ENCODE data around the gene CAP1. TPM values are rescaled to one million over a fixed set of nuclear protein-coding genes. Genes with fewer than 3 reads are reported as not detected.

Gene CAP1
- total RNA-seq, 2 donors from 2014 or later, result 315 to 409 TPM

DNA sequence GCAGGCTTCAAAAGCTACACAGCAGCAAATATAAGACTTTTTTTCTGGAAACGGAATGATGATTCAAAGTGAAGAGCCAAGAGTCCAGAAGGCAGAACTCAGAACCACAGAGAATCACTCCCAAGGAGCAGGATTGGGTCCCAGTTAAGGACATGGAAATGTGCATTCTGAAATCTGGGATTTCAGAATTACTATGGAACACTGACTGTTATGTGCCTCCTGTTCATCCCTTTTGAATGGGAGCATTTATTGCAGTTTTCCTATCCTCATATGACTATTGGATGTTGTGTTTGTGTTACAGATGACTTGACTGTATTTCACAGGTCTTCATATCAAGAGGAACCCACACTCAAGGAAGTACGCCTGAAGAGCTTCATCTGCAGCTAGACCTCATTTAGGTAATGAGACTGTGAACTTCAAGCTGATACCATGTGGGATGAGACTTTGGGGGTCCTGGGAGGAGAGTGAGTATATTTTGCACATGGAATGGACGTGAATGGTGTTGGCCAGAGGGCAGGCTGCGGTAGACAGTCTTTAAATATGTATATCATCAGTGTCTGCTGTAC, 17.1 kb upstream of the CAP1 start:
- DNase-seq (ENCODE audit: low spot score) (no peak), ATAC-seq (ENCODE audit: insufficient number of reproducible peaks, low FRiP score, low read depth) (no peak)
- TF ChIP-seq, protein P1, sequence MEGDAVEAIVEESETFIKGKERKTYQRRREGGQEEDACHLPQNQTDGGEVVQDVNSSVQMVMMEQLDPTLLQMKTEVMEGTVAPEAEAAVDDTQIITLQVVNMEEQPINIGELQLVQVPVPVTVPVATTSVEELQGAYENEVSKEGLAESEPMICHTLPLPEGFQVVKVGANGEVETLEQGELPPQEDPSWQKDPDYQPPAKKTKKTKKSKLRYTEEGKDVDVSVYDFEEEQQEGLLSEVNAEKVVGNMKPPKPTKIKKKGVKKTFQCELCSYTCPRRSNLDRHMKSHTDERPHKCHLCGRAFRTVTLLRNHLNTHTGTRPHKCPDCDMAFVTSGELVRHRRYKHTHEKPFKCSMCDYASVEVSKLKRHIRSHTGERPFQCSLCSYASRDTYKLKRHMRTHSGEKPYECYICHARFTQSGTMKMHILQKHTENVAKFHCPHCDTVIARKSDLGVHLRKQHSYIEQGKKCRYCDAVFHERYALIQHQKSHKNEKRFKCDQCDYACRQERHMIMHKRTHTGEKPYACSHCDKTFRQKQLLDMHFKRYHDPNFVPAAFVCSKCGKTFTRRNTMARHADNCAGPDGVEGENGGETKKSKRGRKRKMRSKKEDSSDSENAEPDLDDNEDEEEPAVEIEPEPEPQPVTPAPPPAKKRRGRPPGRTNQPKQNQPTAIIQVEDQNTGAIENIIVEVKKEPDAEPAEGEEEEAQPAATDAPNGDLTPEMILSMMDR (IDR thresholded peaks at IDR 0.05), result no peak

DNA sequence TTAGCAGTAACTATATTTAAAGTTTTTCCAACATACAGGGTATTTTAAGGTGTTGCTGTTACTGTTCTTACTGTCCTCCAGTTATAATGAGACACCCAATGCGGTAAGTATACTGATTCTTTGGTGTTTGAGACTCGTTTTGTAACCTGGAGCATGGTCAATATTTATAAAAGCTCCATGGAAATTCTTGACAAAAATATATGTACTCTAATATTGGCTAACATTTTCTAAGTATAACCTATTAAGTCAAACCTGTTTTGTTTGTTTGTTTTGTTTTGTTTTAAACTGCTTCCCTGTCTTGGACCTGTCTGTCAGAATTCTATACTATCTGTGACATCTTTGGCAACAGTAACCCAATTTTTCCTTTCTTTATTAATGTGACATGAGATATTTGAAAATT, 15.9 kb upstream of the CAP1 start:
- H3K9me3 ChIP-seq, result peaks cover 5% of the 10 kb centered on the region
- TF ChIP-seq, protein P1 (IDR thresholded peaks at IDR 0.05), result no peak
- H3K4me1 ChIP-seq (ENCODE audit: control insufficient read depth in 1 of 2, low read depth in 2 of 2), result no peaks in the 10 kb centered on the region
- no peaks in the 10 kb centered on the region for H3K36me3 ChIP-seq
- no peak overlapping the region for H3K4me3 ChIP-seq
- DNase-seq (ENCODE audit: low spot score) (no peak), ATAC-seq (ENCODE audit: insufficient number of reproducible peaks, low FRiP score, low read depth) (no peak)
- no peaks in the 10 kb centered on the region for H3K27me3 ChIP-seq (replicated peaks; ENCODE audit: insufficient read depth)
- H3K27ac ChIP-seq, result no peak overlapping the region

More for the DNA sequence above, 17.1 kb upstream of the CAP1 start:
- peaks cover 5% of the 10 kb centered on the region for H3K9me3 ChIP-seq
- no peaks in the 10 kb centered on the region for H3K27me3 ChIP-seq (replicated peaks; ENCODE audit: insufficient read depth)
- H3K27ac ChIP-seq, result no peak overlapping the region
- H3K36me3 ChIP-seq, result no peaks in the 10 kb centered on the region
- no peak overlapping the region for H3K4me3 ChIP-seq
- H3K4me1 ChIP-seq (ENCODE audit: control insufficient read depth in 1 of 2, low read depth in 2 of 2), result no peaks in the 10 kb centered on the region

DNA sequence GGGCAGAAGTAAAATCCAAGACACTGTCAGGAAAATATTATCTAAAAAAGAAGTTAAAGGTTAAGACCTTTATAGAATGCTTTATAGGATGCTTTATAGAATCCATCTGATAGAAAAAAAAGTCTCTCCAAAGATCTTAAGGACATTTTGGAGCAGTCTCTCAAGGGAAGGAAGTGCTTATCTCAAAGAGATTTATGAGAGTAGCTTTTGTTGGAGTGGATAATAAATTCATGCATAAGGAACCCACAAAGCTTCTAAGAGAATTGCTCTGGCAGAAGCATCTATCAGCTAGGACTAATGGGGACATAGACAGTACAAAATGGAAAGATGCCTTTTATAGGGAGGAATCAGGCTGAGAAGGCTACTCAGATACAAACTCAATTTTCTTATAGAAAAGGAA, 12.9 kb upstream of the CAP1 start:
- Histone ChIP-seq H3K36me3 (no peaks in the 10 kb centered on the region), H3K27me3 (replicated peaks; ENCODE audit: insufficient read depth) (no peaks in the 10 kb centered on the region), H3K4me3 (no peak overlapping the region), H3K27ac (no peak overlapping the region), H3K4me1 (ENCODE audit: control insufficient read depth in 1 of 2, low read depth in 2 of 2) (peaks cover 5 to 6% of the 10 kb centered on the region in 2 donors), H3K9me3 (peaks cover 5% of the 10 kb centered on the region)
- TF ChIP-seq, protein P1 (IDR thresholded peaks at IDR 0.05), result no peak
- ATAC-seq (ENCODE audit: insufficient number of reproducible peaks, low FRiP score, low read depth), result no peak
- DNase-seq (ENCODE audit: low spot score), result no peak

GRCh38 chr1:40029608-40030007, 10.9 kb upstream of the CAP1 start:
- H3K36me3 ChIP-seq, result no peaks in the 10 kb centered on the region
- H3K27ac ChIP-seq, result no peak overlapping the region
- no peak overlapping the region for H3K4me3 ChIP-seq
- no peaks in the 10 kb centered on the region for H3K27me3 ChIP-seq (replicated peaks; ENCODE audit: insufficient read depth)
- TF ChIP-seq, protein P1 (IDR thresholded peaks at IDR 0.05), result no peak
- DNase-seq (ENCODE audit: low spot score) (no peak), ATAC-seq (ENCODE audit: insufficient number of reproducible peaks, low FRiP score, low read depth) (no peak)
- no peaks in the 10 kb centered on the region for H3K9me3 ChIP-seq
- peaks cover 5 to 7% of the 10 kb centered on the region in 2 donors for H3K4me1 ChIP-seq (ENCODE audit: control insufficient read depth in 1 of 2, low read depth in 2 of 2)

GRCh38 chr1:40030528-40031135, 9.9 kb upstream of the CAP1 start:
- H3K27me3 ChIP-seq (replicated peaks; ENCODE audit: insufficient read depth), result no peaks in the 10 kb centered on the region
- H3K9me3 ChIP-seq, result no peaks in the 10 kb centered on the region
- DNase-seq (ENCODE audit: low spot score) (no peak), ATAC-seq (ENCODE audit: insufficient number of reproducible peaks, low FRiP score, low read depth) (no peak)
- H3K4me1 ChIP-seq (ENCODE audit: control insufficient read depth in 1 of 2, low read depth in 2 of 2), result peaks cover 5 to 14% of the 10 kb centered on the region in 2 donors
- TF ChIP-seq, protein P1 (IDR thresholded peaks at IDR 0.05), result no peak
- no peak overlapping the region for H3K4me3 ChIP-seq
- H3K36me3 ChIP-seq, result no peaks in the 10 kb centered on the region
- H3K27ac ChIP-seq, result no peak overlapping the region
